ENCODE data around the gene RPL10.

Gene RPL10

DNA sequence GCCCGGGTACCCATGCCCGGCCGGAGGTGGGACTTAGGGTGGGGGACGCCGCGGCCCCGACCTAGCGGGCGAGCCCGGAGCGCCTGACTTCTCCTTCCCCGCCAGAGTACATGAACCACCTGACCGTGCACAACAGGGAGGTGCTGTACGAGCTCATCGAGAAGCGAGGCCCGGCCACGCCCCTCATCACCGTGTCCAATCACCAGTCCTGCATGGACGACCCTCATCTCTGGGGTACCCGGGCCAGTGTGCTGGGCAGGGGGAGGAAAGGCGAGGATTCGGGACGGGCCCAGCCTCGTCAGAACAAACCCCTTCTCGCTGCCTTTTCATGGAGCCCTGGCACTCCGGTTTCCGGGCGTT is 13.8 kb downstream of the RPL10 start:
- H3K9me3 ChIP-seq (replicated peaks; ENCODE audit: low read length) = no peaks in the 10 kb centered on the region
- H3K9ac ChIP-seq (ENCODE audit: low read depth, low read length) = peak overlapping the region; percentile 87
- H3K4me2 ChIP-seq (ENCODE audit: low read length) = peak overlapping the region; percentile 80
- H3K27me3 ChIP-seq (ENCODE audit: control insufficient read depth, insufficient read depth, low read length) = no peaks in the 10 kb centered on the region
- no peaks in the 10 kb centered on the region for H3K36me3 ChIP-seq (ENCODE audit: insufficient read depth, low read length)
- H3K4me3 ChIP-seq (ENCODE audit: low read length) = peak overlapping the region; percentile 82
- H3K4me1 ChIP-seq (ENCODE audit: control insufficient read depth, insufficient read depth, low read length) = peaks cover 12% of the 10 kb centered on the region

DNA sequence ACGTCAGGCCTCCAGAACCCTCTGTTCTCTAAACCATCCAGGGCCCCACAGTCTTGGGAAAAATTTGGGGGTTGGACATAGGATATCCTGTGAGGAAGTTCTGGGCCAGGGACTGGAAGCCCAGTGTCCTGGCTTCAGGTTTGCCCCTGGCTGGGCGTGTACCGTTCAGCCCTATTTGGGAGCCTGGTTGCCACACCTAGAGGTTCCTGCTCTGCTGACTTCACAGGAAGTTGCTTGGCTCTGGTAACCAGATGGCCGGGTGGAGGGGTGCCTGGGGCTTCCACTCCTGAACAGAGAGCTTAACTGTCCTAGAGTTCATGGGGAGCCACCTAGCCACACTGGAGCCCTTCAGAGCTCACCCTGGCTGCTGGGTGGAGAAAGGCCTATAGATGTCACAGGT is 14.3 kb downstream of the RPL10 start:
- Histone ChIP-seq H3K9ac (ENCODE audit: low read depth, low read length) (peak overlapping the region; percentile 87), H3K4me2 (ENCODE audit: low read length) (peak overlapping the region; percentile 80), H3K4me1 (ENCODE audit: control insufficient read depth, insufficient read depth, low read length) (peaks cover 12% of the 10 kb centered on the region), H3K36me3 (ENCODE audit: insufficient read depth, low read length) (no peaks in the 10 kb centered on the region), H3K27me3 (ENCODE audit: control insufficient read depth, insufficient read depth, low read length) (no peaks in the 10 kb centered on the region), H3K9me3 (replicated peaks; ENCODE audit: low read length) (no peaks in the 10 kb centered on the region), H3K4me3 (ENCODE audit: low read length) (peak overlapping the region; percentile 82)

DNA sequence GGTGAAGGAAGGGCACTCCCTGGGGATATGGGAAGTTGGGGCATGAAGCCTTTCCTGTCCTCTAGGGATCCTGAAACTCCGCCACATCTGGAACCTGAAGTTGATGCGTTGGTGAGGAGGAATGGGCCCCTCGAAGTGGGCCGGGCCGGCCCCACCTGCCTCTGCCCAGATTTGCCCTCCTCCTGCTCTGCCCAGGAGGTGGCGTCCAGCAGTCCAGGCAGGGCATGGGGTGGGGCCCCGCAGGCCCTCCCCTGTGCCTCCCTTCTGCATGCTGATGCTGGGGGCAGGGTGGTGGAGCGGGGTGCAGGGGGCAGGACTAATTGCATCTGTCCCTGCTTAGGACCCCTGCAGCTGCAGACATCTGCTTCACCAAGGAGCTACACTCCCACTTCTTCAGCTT is 15.0 kb downstream of the RPL10 start:
- H3K9ac ChIP-seq (ENCODE audit: low read depth, low read length) = no peak overlapping the region
- no peaks in the 10 kb centered on the region for H3K27me3 ChIP-seq (ENCODE audit: control insufficient read depth, insufficient read depth, low read length)
- no peaks in the 10 kb centered on the region for H3K9me3 ChIP-seq (replicated peaks; ENCODE audit: low read length)
- H3K4me3 ChIP-seq (ENCODE audit: low read length) = no peak overlapping the region
- no peak overlapping the region for H3K4me2 ChIP-seq (ENCODE audit: low read length)
- peaks cover 12% of the 10 kb centered on the region for H3K4me1 ChIP-seq (ENCODE audit: control insufficient read depth, insufficient read depth, low read length)
- no peaks in the 10 kb centered on the region for H3K36me3 ChIP-seq (ENCODE audit: insufficient read depth, low read length)

DNA sequence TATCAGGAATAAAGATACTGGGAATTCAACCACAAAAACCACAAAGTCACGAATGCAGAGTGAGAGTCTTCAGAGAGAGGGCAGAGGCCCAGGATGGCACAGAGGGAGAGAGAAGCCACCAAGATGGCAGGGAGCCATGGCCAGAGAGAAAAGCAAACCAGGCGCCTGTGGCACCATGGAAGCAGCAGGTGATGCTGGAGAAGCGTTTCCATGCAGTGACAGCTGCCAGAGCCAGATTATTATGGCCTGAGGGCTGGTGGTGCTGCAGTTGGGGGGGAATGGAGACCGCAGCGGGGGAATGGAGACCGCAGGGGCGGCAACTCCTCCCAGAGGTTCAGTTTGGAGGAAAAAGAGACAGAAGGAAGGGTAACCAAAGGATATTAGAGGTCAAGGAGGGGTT is 19.0 kb downstream of the RPL10 start:
- Histone ChIP-seq H3K4me2 (ENCODE audit: low read length) (no peak overlapping the region), H3K36me3 (ENCODE audit: insufficient read depth, low read length) (no peaks in the 10 kb centered on the region), H3K9me3 (replicated peaks; ENCODE audit: low read length) (no peaks in the 10 kb centered on the region), H3K4me3 (ENCODE audit: low read length) (no peak overlapping the region), H3K27me3 (ENCODE audit: control insufficient read depth, insufficient read depth, low read length) (no peaks in the 10 kb centered on the region), H3K9ac (ENCODE audit: low read depth, low read length) (no peak overlapping the region), H3K4me1 (ENCODE audit: control insufficient read depth, insufficient read depth, low read length) (peaks cover 15% of the 10 kb centered on the region)

DNA sequence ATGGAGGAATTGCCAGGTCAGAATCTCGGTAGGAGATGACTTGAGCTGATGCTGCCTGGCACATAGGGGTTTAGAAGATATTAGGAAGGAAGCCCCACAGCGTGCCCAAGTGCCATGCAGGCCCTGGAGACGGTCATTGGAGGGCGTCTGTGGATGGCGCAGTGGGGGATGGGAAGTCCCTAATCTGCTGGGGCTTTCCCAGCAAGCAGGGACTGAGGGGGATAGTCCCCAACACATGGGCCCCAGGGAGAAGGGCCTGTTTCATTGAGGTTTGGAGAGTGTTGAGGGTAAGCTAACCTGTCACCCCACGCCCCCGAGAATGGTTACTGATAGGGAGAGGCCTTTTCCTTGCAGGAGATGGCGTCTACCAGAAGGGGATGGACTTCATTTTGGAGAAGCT is 21.0 kb downstream of the RPL10 start:
- no peaks in the 10 kb centered on the region for H3K27me3 ChIP-seq (ENCODE audit: control insufficient read depth, insufficient read depth, low read length)
- peaks cover 8% of the 10 kb centered on the region for H3K4me1 ChIP-seq (ENCODE audit: control insufficient read depth, insufficient read depth, low read length)
- H3K36me3 ChIP-seq (ENCODE audit: insufficient read depth, low read length) = no peaks in the 10 kb centered on the region
- H3K4me2 ChIP-seq (ENCODE audit: low read length) = no peak overlapping the region
- no peak overlapping the region for H3K4me3 ChIP-seq (ENCODE audit: low read length)
- no peaks in the 10 kb centered on the region for H3K9me3 ChIP-seq (replicated peaks; ENCODE audit: low read length)
- H3K9ac ChIP-seq (ENCODE audit: low read depth, low read length) = no peak overlapping the region

DNA sequence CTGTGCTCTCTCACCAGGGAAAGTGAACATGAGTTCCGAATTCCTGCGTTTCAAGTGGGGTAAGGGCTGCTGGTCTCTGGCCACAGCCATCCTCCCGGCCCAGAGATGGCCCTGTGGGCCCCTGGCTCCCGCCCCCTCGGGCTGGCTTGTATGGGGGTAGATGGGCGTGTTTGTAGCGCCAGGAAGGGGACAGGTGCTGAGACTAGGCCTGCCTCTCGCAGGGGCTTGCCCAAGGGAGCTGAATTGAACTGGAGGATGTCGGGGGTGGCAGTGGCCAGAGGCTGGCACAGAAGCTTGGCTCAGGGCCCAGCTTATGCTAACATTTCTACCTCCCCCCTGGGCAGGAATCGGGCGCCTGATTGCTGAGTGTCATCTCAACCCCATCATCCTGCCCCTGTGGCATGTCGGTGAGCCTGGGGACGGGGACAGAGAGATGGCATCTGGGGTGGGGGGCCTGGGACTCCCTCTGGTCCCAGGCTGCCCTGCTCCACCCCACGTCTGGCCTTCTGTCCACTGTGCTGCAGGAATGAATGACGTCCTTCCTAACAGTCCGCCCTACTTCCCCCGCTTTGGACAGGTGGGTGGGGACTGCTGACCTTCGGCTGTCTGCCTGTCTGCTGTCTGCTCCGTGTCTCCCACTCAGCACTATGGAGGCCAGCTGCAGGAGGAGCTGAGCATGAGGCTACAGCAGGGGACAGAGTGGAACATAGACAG is 21.7 kb downstream of the RPL10 start:
- Histone ChIP-seq H3K9ac (ENCODE audit: low read depth, low read length) (no peak overlapping the region), H3K27me3 (ENCODE audit: control insufficient read depth, insufficient read depth, low read length) (no peaks in the 10 kb centered on the region), H3K4me3 (ENCODE audit: low read length) (no peak overlapping the region), H3K4me1 (ENCODE audit: control insufficient read depth, insufficient read depth, low read length) (peaks cover 8% of the 10 kb centered on the region), H3K36me3 (ENCODE audit: insufficient read depth, low read length) (no peaks in the 10 kb centered on the region), H3K9me3 (replicated peaks; ENCODE audit: low read length) (no peaks in the 10 kb centered on the region), H3K4me2 (ENCODE audit: low read length) (no peak overlapping the region)

DNA sequence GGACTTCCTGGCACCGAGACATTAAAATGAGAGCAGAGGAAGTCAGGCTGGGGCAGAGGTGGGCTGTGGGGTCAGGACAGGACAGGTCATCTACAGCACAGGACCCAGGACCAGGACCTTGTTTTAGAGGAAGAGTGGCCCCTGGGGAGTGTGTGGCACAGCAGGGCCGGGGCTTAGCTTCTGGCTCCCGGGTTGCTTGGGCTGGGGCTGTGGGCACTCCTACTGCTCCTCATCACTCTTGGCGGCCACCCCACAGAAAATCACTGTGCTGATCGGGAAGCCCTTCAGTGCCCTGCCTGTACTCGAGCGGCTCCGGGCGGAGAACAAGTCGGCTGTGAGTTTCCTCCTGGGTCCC is 22.2 kb downstream of the RPL10 start:
- peaks cover 8% of the 10 kb centered on the region for H3K4me1 ChIP-seq (ENCODE audit: control insufficient read depth, insufficient read depth, low read length)
- no peak overlapping the region for H3K4me3 ChIP-seq (ENCODE audit: low read length)
- H3K9me3 ChIP-seq (replicated peaks; ENCODE audit: low read length) = no peaks in the 10 kb centered on the region
- no peak overlapping the region for H3K9ac ChIP-seq (ENCODE audit: low read depth, low read length)
- no peaks in the 10 kb centered on the region for H3K27me3 ChIP-seq (ENCODE audit: control insufficient read depth, insufficient read depth, low read length)
- H3K4me2 ChIP-seq (ENCODE audit: low read length) = no peak overlapping the region
- no peaks in the 10 kb centered on the region for H3K36me3 ChIP-seq (ENCODE audit: insufficient read depth, low read length)

DNA sequence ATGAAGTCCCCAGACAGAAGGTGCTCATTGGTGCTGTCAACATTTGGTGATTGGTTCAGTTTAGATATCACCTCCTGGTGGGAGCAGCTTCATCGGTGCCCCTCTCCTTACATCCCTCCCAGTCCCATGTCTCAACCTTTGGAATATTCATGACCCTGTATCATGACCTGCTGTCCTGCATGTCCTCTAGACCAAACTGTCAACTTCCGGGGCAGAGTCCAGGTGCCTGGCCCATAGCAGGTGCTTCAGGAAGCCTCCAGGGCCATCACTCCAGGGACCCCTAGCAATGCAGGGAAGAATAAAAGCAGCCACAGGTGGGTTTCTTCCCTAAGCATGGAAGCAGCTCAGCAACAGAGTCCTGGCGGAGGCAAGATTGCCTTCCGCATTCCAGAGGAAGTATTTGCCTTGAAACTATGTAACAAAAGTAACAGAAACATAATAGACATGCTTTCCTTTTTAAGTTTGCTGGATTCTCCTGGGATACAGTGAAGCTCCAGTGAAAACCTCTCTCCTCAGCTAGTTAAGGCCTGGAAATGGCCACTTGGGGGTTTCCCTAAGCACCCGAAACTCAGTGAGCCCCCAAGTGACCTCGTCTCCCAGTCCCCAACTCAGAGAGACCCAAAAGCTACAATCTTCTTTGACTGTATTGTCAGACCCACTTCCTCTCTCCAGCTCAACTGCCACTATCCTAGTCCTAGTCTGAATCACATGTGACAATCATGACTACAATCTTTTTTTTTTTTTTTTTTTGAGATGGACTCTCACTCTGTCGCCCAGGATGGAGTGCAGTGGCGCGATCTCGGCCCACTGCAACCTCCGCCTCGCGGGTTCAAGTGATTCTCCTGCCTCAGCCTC is 29.0 kb downstream of the RPL10 start:
- Histone ChIP-seq H3K27me3 (ENCODE audit: control insufficient read depth, insufficient read depth, low read length) (no peaks in the 10 kb centered on the region), H3K4me1 (ENCODE audit: control insufficient read depth, insufficient read depth, low read length) (peaks cover 5% of the 10 kb centered on the region), H3K9ac (ENCODE audit: low read depth, low read length) (no peak overlapping the region), H3K36me3 (ENCODE audit: insufficient read depth, low read length) (peaks cover 6% of the 10 kb centered on the region), H3K9me3 (replicated peaks; ENCODE audit: low read length) (no peaks in the 10 kb centered on the region), H3K4me3 (ENCODE audit: low read length) (no peak overlapping the region), H3K4me2 (ENCODE audit: low read length) (no peak overlapping the region)

DNA sequence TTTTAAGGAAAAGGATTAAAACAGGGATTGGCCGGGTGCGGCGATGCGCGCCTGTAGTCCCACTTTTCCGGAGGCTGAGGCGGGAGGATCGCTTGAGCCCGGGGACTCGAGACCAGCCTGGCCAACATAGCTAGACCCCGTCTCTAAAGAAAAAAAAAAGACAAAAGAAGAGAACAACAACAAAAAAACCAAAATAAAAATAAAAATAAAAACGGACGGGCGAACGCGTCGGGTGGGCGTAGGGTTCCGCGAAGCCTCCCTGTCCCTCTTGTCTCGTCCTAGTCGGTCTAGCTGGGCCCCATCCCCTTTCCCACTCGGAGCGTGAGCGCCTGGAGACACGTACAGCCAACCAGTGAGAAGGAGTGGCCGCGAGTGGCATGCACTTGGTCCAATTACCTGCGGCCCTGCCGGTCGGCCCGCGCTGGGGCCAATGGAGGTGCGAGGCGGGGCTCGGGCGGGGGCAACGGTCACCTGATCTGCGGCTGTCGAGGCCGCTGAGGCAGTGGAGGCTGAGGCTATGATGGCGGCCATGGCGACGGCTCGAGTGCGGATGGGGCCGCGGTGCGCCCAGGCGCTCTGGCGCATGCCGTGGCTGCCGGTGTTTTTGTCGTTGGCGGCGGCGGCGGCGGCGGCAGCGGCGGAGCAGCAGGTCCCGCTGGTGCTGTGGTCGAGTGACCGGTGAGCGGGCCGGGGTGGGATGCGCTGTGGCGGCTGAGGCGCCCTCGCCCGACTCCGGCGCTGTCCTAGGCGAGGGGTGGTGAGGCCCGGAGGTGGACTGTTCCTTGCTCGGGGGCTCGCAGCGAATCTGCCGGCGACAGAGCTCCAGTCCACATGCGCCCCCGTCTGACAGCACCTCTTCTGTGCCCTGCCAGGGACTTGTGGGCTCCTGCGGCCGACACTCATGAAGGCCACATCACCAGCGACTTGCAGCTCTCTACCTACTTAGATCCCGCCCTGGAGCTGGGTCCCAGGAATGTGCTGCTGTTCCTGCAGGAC is 30.3 kb downstream of the RPL10 start, which contains the start of gene ATP6AP1:
ATP6AP1 (plus strand) TSS at position 502 of the 996 bp plus-strand sequence; CDS start at position 518, 16 bp downstream.
- Histone ChIP-seq H3K9ac (ENCODE audit: low read depth, low read length) (peak within 1 kb of the TSS; percentile 80), H3K9me3 (replicated peaks; ENCODE audit: low read length) (no peaks in the 10 kb centered on the region), H3K4me1 (ENCODE audit: control insufficient read depth, insufficient read depth, low read length) (peaks cover 5% of the 10 kb centered on the region), H3K4me2 (ENCODE audit: low read length) (peak within 1 kb of the TSS; percentile 84), H3K4me3 (ENCODE audit: low read length) (peak within 1 kb of the TSS; percentile 80), H3K27me3 (ENCODE audit: control insufficient read depth, insufficient read depth, low read length) (no peaks in the 10 kb centered on the region), H3K36me3 (ENCODE audit: insufficient read depth, low read length) (peaks cover 6% of the 10 kb centered on the region)

DNA sequence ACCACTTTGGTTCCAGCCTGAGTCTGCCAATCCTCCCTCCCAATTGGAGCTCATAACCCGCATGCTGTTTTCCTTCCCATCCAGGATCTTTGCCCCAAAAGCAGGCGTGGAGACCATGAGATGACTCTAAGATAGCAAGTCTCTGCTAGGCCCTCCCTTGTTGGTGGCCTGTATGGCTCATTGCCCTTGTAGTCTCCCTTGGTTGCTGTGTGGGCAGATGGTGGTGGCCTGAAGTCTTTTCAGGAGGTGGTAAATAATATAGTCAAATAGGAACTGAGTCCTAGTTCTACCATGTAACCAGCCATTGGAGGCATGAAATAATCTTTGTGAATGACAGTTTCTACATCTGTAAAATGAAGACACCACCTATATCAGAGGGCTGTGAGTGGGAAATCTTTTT is 31.5 kb downstream of the RPL10 start:
- H3K27me3 ChIP-seq (ENCODE audit: control insufficient read depth, insufficient read depth, low read length) = no peaks in the 10 kb centered on the region
- H3K4me3 ChIP-seq (ENCODE audit: low read length) = peak overlapping the region; percentile 80
- no peak overlapping the region for H3K9ac ChIP-seq (ENCODE audit: low read depth, low read length)

DNA sequence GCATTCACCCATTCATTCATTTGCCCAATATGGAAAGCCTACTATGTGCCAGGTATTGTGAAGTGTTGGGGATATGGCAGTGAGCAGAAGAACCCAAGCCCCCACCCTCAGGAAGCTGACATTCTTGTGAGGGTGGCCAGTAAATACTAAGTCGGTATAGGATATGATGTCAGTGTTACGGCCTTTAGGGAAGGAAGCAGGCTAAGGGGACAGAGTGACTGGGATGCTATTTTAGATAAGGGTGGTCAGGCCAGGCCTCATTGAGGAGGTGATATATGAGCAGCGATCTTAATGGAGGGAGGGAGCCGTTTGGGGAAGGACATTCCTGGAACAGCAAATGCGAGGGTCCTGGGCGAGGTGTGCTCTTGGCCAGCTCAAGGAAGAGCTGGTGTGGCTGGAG is 32.3 kb downstream of the RPL10 start:
- H3K4me3 ChIP-seq (ENCODE audit: low read length) = no peak overlapping the region
- peaks cover 5% of the 10 kb centered on the region for H3K4me1 ChIP-seq (ENCODE audit: control insufficient read depth, insufficient read depth, low read length)
- no peak overlapping the region for H3K9ac ChIP-seq (ENCODE audit: low read depth, low read length)
- H3K27me3 ChIP-seq (ENCODE audit: control insufficient read depth, insufficient read depth, low read length) = no peaks in the 10 kb centered on the region
- no peaks in the 10 kb centered on the region for H3K9me3 ChIP-seq (replicated peaks; ENCODE audit: low read length)
- H3K4me2 ChIP-seq (ENCODE audit: low read length) = no peak overlapping the region
- peaks cover 20% of the 10 kb centered on the region for H3K36me3 ChIP-seq (ENCODE audit: insufficient read depth, low read length)

More for the DNA sequence above, 31.5 kb downstream of the RPL10 start:
- H3K4me1 ChIP-seq (ENCODE audit: control insufficient read depth, insufficient read depth, low read length) = peaks cover 5% of the 10 kb centered on the region
- peaks cover 13% of the 10 kb centered on the region for H3K36me3 ChIP-seq (ENCODE audit: insufficient read depth, low read length)
- H3K9me3 ChIP-seq (replicated peaks; ENCODE audit: low read length) = no peaks in the 10 kb centered on the region
- peak overlapping the region; percentile 84 for H3K4me2 ChIP-seq (ENCODE audit: low read length)
